Nephron (organoid): Measurements from ENCODE around the gene SDS.

Experiments
- H3K27ac Mint-ChIP-seq, 3 experiments: 2 replicates each; pipeline ENCODE4 v1.8.0; 2020; ENCODE audit warnings: mixed read lengths in 3 of 3, mild to moderate bottlenecking in 2 of 3, moderate library complexity in 1 of 3
- H3K27me3 Mint-ChIP-seq: 2 replicates; pipeline ENCODE4 v1.8.0; 2021; ENCODE audit warnings: low read depth, mild to moderate bottlenecking, moderate library complexity, mixed read lengths
- H3K36me3 Mint-ChIP-seq: 2 replicates; pipeline ENCODE4 v1.8.0; 2020; ENCODE audit warnings: low read depth, mixed read lengths
- H3K4me1 Mint-ChIP-seq: 2 replicates; pipeline ENCODE4 v1.8.0; 2020; ENCODE audit warnings: mixed read lengths
- H3K4me3 Mint-ChIP-seq, 3 experiments: 2 replicates each; pipeline ENCODE4 v1.8.0; 2020; ENCODE audit warnings: mild to moderate bottlenecking in 3 of 3, mixed read lengths in 3 of 3, moderate library complexity in 2 of 3
- H3K9me3 Mint-ChIP-seq: 2 replicates; pipeline ENCODE4 v1.8.0; 2020; ENCODE audit warnings: mixed read lengths
- TF ChIP-seq, protein P1 (sequence below), 3 experiments: fragments of 200-600 bp; sonication (generic); IDR thresholded peaks; one replicate each; pipeline ENCODE4 v1.5.0; 2021; ENCODE audit warnings: antibody characterized with exemption in 3 of 3; ENCODE audit not compliant: unreplicated experiment in 3 of 3

The SDS gene

DNA sequence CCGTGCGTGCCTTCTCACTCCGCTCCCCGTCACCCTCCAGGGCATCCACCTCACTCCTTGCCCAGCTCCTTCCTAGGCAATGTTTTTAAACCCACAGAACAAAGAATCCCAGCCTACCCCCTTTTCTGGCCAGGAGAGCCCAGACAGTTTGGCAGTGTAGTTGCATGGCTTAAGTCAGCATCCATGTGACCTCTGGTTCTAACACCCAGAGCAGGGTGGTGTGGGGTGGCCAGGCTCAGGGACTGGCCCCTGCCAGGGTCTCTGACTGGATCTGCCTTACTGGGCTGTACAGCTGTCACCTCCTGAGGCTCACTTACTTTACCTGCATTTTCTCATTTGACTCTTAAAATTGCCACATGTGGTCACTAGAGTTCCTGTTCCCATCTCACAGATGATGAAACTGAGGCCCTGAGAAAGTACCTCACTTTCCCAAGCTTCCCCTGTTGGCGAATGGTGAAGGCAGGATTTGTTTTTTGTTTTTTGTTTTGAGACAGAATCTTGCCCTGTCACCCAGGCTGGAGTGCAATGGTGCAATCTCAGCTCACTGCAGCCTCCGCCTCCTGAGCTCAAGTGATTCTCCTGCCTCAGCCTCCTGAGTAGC is 18.3 kb downstream of the SDS start:
- Mint-ChIP-seq H3K4me1 (no peaks in the 10 kb centered on the region), H3K27ac (no peak overlapping the region), H3K9me3 (no peaks in the 10 kb centered on the region), H3K4me3 (no peak overlapping the region), H3K36me3 (peaks cover 30% of the 10 kb centered on the region), H3K27me3 (no peaks in the 10 kb centered on the region)
- TF ChIP-seq, protein P1, sequence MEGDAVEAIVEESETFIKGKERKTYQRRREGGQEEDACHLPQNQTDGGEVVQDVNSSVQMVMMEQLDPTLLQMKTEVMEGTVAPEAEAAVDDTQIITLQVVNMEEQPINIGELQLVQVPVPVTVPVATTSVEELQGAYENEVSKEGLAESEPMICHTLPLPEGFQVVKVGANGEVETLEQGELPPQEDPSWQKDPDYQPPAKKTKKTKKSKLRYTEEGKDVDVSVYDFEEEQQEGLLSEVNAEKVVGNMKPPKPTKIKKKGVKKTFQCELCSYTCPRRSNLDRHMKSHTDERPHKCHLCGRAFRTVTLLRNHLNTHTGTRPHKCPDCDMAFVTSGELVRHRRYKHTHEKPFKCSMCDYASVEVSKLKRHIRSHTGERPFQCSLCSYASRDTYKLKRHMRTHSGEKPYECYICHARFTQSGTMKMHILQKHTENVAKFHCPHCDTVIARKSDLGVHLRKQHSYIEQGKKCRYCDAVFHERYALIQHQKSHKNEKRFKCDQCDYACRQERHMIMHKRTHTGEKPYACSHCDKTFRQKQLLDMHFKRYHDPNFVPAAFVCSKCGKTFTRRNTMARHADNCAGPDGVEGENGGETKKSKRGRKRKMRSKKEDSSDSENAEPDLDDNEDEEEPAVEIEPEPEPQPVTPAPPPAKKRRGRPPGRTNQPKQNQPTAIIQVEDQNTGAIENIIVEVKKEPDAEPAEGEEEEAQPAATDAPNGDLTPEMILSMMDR (IDR thresholded peaks at IDR 0.05; ENCODE audit: unreplicated experiment in 3 of 3), result no peak

DNA sequence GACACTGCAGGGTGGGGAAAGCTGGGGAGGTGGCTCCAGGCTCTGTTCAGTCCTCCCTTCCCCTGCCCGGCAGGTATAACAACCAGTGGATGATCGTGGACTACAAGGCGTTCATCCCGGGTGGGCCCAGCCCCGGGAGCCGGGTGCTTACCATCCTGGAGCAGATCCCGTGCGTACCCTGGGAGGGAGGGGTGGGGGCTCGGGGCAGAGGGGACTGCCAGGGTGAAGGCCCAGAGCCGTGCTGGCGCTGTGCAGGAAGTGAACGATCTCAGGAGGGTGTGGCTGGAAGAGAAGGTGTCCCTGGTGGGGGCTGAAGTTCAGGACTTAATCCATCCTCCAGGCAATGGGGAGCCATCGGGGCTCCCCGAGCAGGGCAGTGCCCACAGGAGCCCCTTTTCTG is 18.9 kb downstream of the SDS start:
- no peak overlapping the region for H3K27ac Mint-ChIP-seq
- H3K36me3 Mint-ChIP-seq, result peaks cover 30% of the 10 kb centered on the region
- no peaks in the 10 kb centered on the region for H3K9me3 Mint-ChIP-seq
- no peak overlapping the region for H3K4me3 Mint-ChIP-seq
- TF ChIP-seq, protein P1 (IDR thresholded peaks at IDR 0.05; ENCODE audit: unreplicated experiment in 3 of 3), result no peak
- no peaks in the 10 kb centered on the region for H3K27me3 Mint-ChIP-seq
- H3K4me1 Mint-ChIP-seq, result no peaks in the 10 kb centered on the region

DNA sequence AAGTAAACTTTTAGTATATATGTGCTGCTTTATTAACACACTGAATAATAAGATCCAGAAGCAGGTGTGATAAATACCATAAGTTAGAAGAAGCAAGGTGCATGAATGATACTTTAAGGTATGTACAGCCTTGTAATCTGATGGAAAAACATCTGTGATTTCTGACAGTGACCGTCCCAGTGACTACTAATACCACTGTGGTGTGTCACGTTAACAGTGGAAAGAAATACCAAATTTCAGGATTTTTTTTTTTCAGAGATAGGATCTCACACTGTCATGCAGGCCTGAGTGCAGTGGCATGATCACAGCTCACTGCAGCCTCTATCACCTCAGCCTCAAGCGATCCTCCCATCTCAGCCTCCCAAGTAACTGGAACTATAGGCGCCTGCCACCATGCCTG is 21.5 kb downstream of the SDS start:
- Mint-ChIP-seq H3K27me3 (no peaks in the 10 kb centered on the region), H3K4me3 (no peak overlapping the region), H3K9me3 (no peaks in the 10 kb centered on the region), H3K36me3 (peaks cover 24% of the 10 kb centered on the region), H3K27ac (no peak overlapping the region), H3K4me1 (no peaks in the 10 kb centered on the region)
- TF ChIP-seq, protein P1 (IDR thresholded peaks at IDR 0.05; ENCODE audit: unreplicated experiment in 3 of 3), result no peak

DNA sequence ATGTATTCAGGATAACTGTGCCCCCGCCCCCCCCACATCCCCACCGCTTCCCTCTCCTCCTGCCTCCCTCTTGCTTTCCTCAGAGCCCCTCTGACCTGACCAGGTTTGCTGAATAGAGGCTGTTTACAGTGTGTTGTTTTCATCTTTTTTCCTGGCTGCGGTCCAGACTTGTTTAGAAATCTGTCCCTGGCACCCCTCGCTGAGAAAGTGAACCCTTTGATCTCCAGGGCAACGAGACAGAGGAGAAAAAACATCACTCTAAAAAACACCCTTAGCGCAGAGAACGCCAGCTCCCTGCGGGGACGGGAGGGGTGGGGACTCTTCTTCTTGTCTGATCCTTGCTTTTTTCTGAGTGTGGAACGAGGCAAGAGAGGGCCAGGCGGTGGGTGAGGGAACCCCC is 22.5 kb downstream of the SDS start:
- Mint-ChIP-seq H3K36me3 (peaks cover 26% of the 10 kb centered on the region), H3K27me3 (no peaks in the 10 kb centered on the region), H3K4me1 (no peaks in the 10 kb centered on the region), H3K9me3 (no peaks in the 10 kb centered on the region), H3K4me3 (no peak overlapping the region), H3K27ac (no peak overlapping the region)
- TF ChIP-seq, protein P1 (IDR thresholded peaks at IDR 0.05; ENCODE audit: unreplicated experiment in 3 of 3), result no peak

DNA sequence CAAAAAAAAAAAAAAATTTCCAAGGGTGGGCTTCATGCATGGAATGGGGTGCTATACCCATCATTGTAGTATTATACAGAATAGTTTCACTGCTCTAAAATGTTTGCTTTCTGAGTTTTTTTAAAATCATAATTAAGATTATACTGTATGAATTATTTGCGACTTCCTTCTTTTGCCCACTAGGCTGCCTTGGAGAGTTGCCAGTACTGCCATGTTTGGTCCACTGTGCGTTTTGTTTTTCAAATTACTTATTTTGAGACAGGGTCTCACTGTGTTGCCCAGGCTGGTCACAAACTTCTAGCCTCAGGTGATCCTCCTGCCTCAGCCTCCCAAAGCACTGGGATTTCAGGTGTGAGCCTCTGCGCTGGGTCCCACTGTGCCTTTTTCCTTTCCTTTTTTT is 25.4 kb downstream of the SDS start:
- TF ChIP-seq, protein P1 (IDR thresholded peaks at IDR 0.05; ENCODE audit: unreplicated experiment in 3 of 3), result no peak
- Mint-ChIP-seq H3K9me3 (no peaks in the 10 kb centered on the region), H3K27ac (no peak overlapping the region), H3K4me1 (no peaks in the 10 kb centered on the region), H3K27me3 (no peaks in the 10 kb centered on the region), H3K36me3 (peaks cover 28% of the 10 kb centered on the region), H3K4me3 (no peak overlapping the region)

DNA sequence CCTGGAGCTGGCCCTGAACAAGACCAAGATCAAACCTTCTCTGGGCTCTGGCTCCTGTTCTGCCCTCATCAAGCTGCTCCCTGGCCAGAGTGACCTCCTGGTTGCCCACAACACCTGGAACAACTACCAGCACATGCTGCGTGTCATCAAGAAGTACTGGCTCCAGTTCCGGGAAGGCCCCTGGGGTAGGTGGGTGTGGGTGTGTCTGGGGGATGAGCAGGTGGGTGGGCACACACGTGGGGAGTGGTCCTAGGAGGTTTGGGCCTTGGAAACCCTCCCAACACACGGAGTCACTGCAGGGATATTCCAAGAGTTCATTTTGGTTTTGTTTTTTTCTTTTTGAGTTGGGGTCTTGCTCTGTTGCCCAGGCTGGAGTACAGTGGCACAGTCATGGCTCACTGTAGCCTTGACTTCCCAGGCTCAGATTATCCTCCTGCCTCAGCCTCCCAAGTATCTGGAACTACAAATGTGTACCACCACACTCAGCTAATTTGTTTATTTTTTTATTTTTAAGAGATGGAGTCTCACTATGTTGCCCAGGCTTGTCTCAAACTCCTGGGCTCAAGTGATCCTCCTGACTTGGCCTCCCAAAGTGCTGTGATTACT is 28.8 kb downstream of the SDS start:
- no peaks in the 10 kb centered on the region for H3K27me3 Mint-ChIP-seq
- no peak overlapping the region for H3K27ac Mint-ChIP-seq
- no peaks in the 10 kb centered on the region for H3K4me1 Mint-ChIP-seq
- TF ChIP-seq, protein P1 (IDR thresholded peaks at IDR 0.05; ENCODE audit: unreplicated experiment in 3 of 3), result no peak
- H3K4me3 Mint-ChIP-seq, result no peak overlapping the region
- H3K36me3 Mint-ChIP-seq, result peaks cover 30% of the 10 kb centered on the region
- H3K9me3 Mint-ChIP-seq, result no peaks in the 10 kb centered on the region
